ENCODE measurements around the gene COX6B2.
A peak's percentile ranks its signal among the peaks of the same experiment; 100 is the strongest.
"Not testable (repeated sequence)": the region's sequence is repeated elsewhere in the genome, so short reads cannot be mapped to it uniquely, and the experiment has no call there.

The COX6B2 gene

GRCh38 chr19:55354698-55355212 is at the start of gene COX6B2:
Gene COX6B2, minus strand, starts transcription at chr19:55354719. Its CDS starts 198 bp downstream, at chr19:55354521.
- DNase-seq: no peak

- DNase-seq: no peak
Observed at GRCh38 chr19:55402509-55402908, 48.0 kb upstream of the COX6B2 start.

DNA sequence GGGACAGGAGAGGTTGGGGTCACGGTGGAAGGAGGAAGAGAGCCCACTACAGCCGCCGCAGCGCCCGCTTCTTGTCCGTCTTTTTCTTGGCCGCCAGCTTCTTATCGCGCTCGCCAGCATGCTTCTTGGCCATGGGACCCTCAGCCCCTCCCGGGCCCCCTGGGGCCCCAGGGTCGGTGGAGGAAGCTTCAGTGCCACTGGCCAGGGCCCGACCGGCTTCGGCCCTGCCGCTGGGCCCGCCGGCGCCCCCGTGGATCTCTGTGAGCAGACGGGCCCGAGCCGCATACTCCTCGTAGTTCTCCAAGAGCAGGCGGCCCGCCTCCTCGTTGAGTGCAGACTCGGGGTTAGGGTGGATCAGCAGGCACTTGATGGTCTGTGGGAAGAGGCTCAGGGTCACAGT is 46.9 kb upstream of the COX6B2 start:
- not testable (repeated sequence) for DNase-seq

- DNase-seq: no peak
Observed at GRCh38 chr19:55400281-55401087, 46.0 kb upstream of the COX6B2 start.

DNA sequence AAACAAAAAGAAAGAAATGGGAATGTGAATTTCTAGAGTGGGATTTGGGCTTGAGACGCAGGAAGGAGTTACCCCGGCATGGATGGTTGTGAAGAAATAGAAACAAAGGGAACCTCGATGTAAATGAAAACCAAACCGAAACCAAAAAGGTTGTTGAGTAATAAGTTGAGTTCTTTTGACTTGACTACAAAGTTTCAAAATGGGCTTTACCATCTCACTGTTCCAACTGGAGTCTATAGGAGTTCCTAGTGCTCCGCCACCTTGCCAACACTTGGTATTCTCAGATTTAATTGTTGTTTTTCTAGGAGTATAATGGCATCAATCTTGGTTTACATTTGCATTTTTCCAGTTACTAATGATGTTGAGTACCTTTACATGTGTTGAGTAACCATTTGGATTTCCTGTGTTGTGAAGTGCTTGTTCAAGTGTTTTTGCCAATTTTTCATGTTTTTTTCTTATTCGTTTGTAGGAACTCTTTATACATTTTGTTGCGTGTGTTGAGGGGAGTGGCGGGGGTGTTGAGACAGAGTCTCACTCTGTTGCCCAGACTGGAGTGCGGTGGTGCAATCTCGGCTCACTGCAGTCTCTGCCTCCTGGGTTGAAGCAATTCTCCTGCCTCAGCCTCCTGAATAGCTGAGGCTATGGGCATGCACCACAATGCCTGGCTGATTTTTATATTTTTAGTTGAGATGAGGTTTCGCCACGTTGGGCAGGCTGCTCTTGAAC is 43.8 kb upstream of the COX6B2 start:
- no peak for DNase-seq

DNA sequence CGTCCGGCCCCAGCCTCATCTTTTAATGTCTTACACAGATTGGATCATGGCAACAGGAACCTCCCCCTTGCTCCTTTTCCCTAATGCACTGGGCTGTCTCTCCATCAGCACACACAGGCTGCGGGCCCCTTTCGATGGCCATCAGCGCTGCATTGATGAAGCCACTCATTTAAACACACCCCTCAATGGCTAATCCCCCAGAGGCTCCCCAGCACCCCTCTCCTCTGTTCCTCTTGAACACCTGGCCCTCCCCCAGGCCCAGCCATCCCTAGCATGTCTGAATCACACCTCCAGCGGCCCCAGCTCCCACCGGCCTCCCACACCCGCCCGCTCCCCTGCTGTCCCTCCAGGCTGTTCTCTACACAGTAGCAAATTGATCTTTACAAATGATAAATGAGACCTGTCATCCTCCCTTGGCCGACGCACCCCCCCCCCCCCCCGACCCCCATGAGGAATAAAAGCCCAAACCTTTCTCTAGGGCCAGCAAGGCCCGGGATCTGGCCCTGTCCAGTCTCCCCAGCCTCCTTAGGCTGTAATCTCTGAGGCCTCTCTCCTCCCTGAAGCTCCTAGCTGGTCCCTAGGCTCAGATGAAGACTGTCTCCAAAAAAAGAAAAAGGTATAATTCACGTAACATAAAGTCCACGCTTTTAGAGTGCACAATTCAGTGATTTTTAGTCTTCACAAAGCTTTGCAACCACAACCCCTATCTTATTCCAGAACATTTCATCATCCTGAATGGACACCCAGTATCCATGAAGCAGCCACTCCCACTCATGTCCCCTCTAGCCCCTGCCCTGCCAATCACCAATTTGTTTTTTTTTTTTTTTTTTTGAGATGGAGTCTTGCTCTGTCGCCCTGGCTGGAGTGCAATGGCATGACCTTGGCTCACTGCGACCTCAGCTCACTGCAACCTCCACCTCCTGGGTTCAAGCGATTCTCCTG is 38.6 kb upstream of the COX6B2 start:
- no peak for DNase-seq

GRCh38 chr19:55391702-55392615 is 37.4 kb upstream of the COX6B2 start:
- no peak for DNase-seq

DNA sequence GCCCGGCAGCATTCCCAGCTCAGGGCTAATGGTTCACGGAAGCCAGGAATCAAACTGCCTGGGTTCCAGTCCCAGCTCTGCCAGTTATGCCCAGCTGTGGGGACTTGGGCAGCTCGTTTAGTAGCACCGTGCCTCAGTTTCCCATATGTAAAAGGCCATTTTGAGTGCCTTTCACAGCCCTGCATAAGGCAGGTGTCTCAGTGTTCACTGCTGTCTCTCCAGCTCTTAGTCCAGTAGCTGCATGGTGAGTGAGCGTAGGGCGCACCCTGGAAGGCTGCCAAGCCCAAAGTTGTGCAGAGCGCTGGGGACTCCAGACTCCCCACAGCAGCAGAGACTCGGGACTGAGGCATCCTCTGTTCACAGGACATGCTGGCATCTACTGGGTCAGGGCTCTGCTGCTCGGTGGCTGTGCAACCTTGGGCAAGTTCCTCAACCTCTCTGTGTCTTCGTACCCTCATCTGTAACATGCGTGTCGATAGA is 36.7 kb upstream of the COX6B2 start:
- DNase-seq: no peak

DNA sequence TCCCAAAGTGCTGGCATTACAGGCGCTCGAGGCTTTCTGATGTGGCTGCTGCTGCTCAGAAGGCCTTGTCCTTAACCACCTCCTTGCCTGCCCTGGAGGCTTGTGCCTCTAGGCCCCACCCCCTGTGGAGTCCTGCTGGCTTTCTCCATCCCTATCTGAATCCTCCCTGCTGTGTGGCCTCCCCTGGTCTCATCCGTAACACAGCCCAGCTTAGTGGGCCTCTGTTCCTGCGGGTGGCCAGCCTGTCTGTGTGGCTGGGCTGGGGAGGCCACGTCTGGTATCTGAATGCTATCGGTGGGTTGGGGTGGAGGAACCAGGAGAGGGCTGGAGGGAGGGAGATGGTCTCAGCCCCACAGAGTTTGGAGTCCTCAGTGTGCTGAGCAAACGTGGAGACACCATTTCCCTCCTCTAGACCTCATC is 36.0 kb upstream of the COX6B2 start:
- no peak for DNase-seq

GRCh38 chr19:55389386-55390317 is 35.1 kb upstream of the COX6B2 start:
- no peak for DNase-seq

GRCh38 chr19:55387736-55388497 is 33.4 kb upstream of the COX6B2 start:
- DNase-seq: no peak

GRCh38 chr19:55386493-55386971 is 32.0 kb upstream of the COX6B2 start:
- no peak for DNase-seq

- peak; percentile 97 for DNase-seq
Observed at GRCh38 chr19:55385724-55386492, 31.4 kb upstream of the COX6B2 start, which contains the start of gene RPL28. Gene RPL28, plus strand, starts transcription at chr19:55385932. Its CDS starts 426 bp downstream, at chr19:55386358.

- DNase-seq: peak; percentile 96
Observed at GRCh38 chr19:55384920-55385723, 30.6 kb upstream of the COX6B2 start.

- DNase-seq: peak; percentile 60
Observed at GRCh38 chr19:55384131-55384919, 29.8 kb upstream of the COX6B2 start, which contains the start of gene TMEM238. Gene TMEM238, minus strand, starts transcription at chr19:55384292. Its CDS starts 33 bp downstream, at chr19:55384259.

Measured in NCI-H2171 treated with DMSO at 0.1 percent for 48 hours (cell line).